ENCODE measurements around the gene FIP1L1.
A peak's percentile ranks its signal among the peaks of the same experiment; 100 is the strongest.

Gene FIP1L1

GRCh38 chr4:53364624-53365023, 12.8 kb upstream of the FIP1L1 start:
- Histone ChIP-seq H3K4me2 (ENCODE audit: low read length) (peak overlapping the region; percentile 96), H3K36me3 (ENCODE audit: insufficient read depth, low read length) (no peaks in the 10 kb centered on the region), H3K4me1 (ENCODE audit: control insufficient read depth, insufficient read depth, low read length) (peaks cover 25% of the 10 kb centered on the region), H3K4me3 (ENCODE audit: low read length) (peak overlapping the region; percentile 96), H3K9ac (ENCODE audit: low read depth, low read length) (peak overlapping the region; percentile 84), H3K9me3 (replicated peaks; ENCODE audit: low read length) (no peaks in the 10 kb centered on the region), H3K27me3 (ENCODE audit: control insufficient read depth, insufficient read depth, low read length) (peaks cover 14% of the 10 kb centered on the region)

GRCh38 chr4:53365121-53365485, 12.3 kb upstream of the FIP1L1 start:
- Histone ChIP-seq H3K4me1 (ENCODE audit: control insufficient read depth, insufficient read depth, low read length) (peaks cover 25% of the 10 kb centered on the region), H3K9ac (ENCODE audit: low read depth, low read length) (peak overlapping the region; percentile 84), H3K36me3 (ENCODE audit: insufficient read depth, low read length) (no peaks in the 10 kb centered on the region), H3K4me2 (ENCODE audit: low read length) (peak overlapping the region; percentile 96), H3K9me3 (replicated peaks; ENCODE audit: low read length) (no peaks in the 10 kb centered on the region), H3K27me3 (ENCODE audit: control insufficient read depth, insufficient read depth, low read length) (peaks cover 18% of the 10 kb centered on the region), H3K4me3 (ENCODE audit: low read length) (peak overlapping the region; percentile 96)

- peaks cover 19% of the 10 kb centered on the region for H3K27me3 ChIP-seq (ENCODE audit: control insufficient read depth, insufficient read depth, low read length)
- H3K4me2 ChIP-seq (ENCODE audit: low read length): peak within 1 kb of the TSS; percentile 96
- H3K36me3 ChIP-seq (ENCODE audit: insufficient read depth, low read length): no peaks in the 10 kb centered on the region
- H3K9ac ChIP-seq (ENCODE audit: low read depth, low read length): peak within 1 kb of the TSS; percentile 84
- peaks cover 25% of the 10 kb centered on the region for H3K4me1 ChIP-seq (ENCODE audit: control insufficient read depth, insufficient read depth, low read length)
- H3K9me3 ChIP-seq (replicated peaks; ENCODE audit: low read length): no peaks in the 10 kb centered on the region
- H3K4me3 ChIP-seq (ENCODE audit: low read length): peak within 1 kb of the TSS; percentile 96
Observed at GRCh38 chr4:53365486-53366300, 11.7 kb upstream of the FIP1L1 start, which contains the start of gene SCFD2. Gene SCFD2 (minus strand): TSS chr4:53366061.

- peak overlapping the region; percentile 96 for H3K4me2 ChIP-seq (ENCODE audit: low read length)
- H3K9ac ChIP-seq (ENCODE audit: low read depth, low read length): peak overlapping the region; percentile 84
- H3K9me3 ChIP-seq (replicated peaks; ENCODE audit: low read length): no peaks in the 10 kb centered on the region
- H3K36me3 ChIP-seq (ENCODE audit: insufficient read depth, low read length): no peaks in the 10 kb centered on the region
- peaks cover 19% of the 10 kb centered on the region for H3K27me3 ChIP-seq (ENCODE audit: control insufficient read depth, insufficient read depth, low read length)
- peaks cover 20% of the 10 kb centered on the region for H3K4me1 ChIP-seq (ENCODE audit: control insufficient read depth, insufficient read depth, low read length)
- H3K4me3 ChIP-seq (ENCODE audit: low read length): peak overlapping the region; percentile 96
Observed at GRCh38 chr4:53366301-53366716, 11.1 kb upstream of the FIP1L1 start.

GRCh38 chr4:53367721-53368120, 9.7 kb upstream of the FIP1L1 start:
- Histone ChIP-seq H3K9me3 (replicated peaks; ENCODE audit: low read length) (no peaks in the 10 kb centered on the region), H3K4me3 (ENCODE audit: low read length) (no peak overlapping the region), H3K9ac (ENCODE audit: low read depth, low read length) (no peak overlapping the region), H3K4me1 (ENCODE audit: control insufficient read depth, insufficient read depth, low read length) (peaks cover 8% of the 10 kb centered on the region), H3K36me3 (ENCODE audit: insufficient read depth, low read length) (no peaks in the 10 kb centered on the region), H3K27me3 (ENCODE audit: control insufficient read depth, insufficient read depth, low read length) (peaks cover 21% of the 10 kb centered on the region), H3K4me2 (ENCODE audit: low read length) (no peak overlapping the region)

GRCh38 chr4:53371049-53371448, 6.4 kb upstream of the FIP1L1 start:
- H3K36me3 ChIP-seq (ENCODE audit: insufficient read depth, low read length): no peaks in the 10 kb centered on the region
- no peak overlapping the region for H3K9ac ChIP-seq (ENCODE audit: low read depth, low read length)
- H3K4me1 ChIP-seq (ENCODE audit: control insufficient read depth, insufficient read depth, low read length): peaks cover 5% of the 10 kb centered on the region
- H3K27me3 ChIP-seq (ENCODE audit: control insufficient read depth, insufficient read depth, low read length): peaks cover 21% of the 10 kb centered on the region
- H3K4me2 ChIP-seq (ENCODE audit: low read length): no peak overlapping the region
- H3K9me3 ChIP-seq (replicated peaks; ENCODE audit: low read length): no peaks in the 10 kb centered on the region
- H3K4me3 ChIP-seq (ENCODE audit: low read length): no peak overlapping the region

- Histone ChIP-seq H3K36me3 (ENCODE audit: insufficient read depth, low read length) (no peaks in the 10 kb centered on the region), H3K27me3 (ENCODE audit: control insufficient read depth, insufficient read depth, low read length) (peaks cover 21% of the 10 kb centered on the region), H3K4me1 (ENCODE audit: control insufficient read depth, insufficient read depth, low read length) (peaks cover 2% of the 10 kb centered on the region), H3K9me3 (replicated peaks; ENCODE audit: low read length) (no peaks in the 10 kb centered on the region), H3K4me3 (ENCODE audit: low read length) (no peak overlapping the region), H3K9ac (ENCODE audit: low read depth, low read length) (no peak overlapping the region), H3K4me2 (ENCODE audit: low read length) (no peak overlapping the region)
Observed at GRCh38 chr4:53371843-53372521, 5.5 kb upstream of the FIP1L1 start.

GRCh38 chr4:53374777-53375258, 2.6 kb upstream of the FIP1L1 start:
- H3K4me3 ChIP-seq (ENCODE audit: low read length): no peak overlapping the region
- peaks cover 17% of the 10 kb centered on the region for H3K4me1 ChIP-seq (ENCODE audit: control insufficient read depth, insufficient read depth, low read length)
- no peaks in the 10 kb centered on the region for H3K9me3 ChIP-seq (replicated peaks; ENCODE audit: low read length)
- H3K36me3 ChIP-seq (ENCODE audit: insufficient read depth, low read length): no peaks in the 10 kb centered on the region
- H3K27me3 ChIP-seq (ENCODE audit: control insufficient read depth, insufficient read depth, low read length): peaks cover 6% of the 10 kb centered on the region
- no peak overlapping the region for H3K9ac ChIP-seq (ENCODE audit: low read depth, low read length)
- no peak overlapping the region for H3K4me2 ChIP-seq (ENCODE audit: low read length)

GRCh38 chr4:53376900-53377299, 541 bp upstream of the FIP1L1 start:
- H3K4me1 ChIP-seq (ENCODE audit: control insufficient read depth, insufficient read depth, low read length): peaks cover 20% of the 10 kb centered on the region
- peaks cover 1% of the 10 kb centered on the region for H3K27me3 ChIP-seq (ENCODE audit: control insufficient read depth, insufficient read depth, low read length)
- no peaks in the 10 kb centered on the region for H3K9me3 ChIP-seq (replicated peaks; ENCODE audit: low read length)
- H3K9ac ChIP-seq (ENCODE audit: low read depth, low read length): peak overlapping the region; percentile 98
- H3K36me3 ChIP-seq (ENCODE audit: insufficient read depth, low read length): no peaks in the 10 kb centered on the region
- peak overlapping the region; percentile 78 for H3K4me2 ChIP-seq (ENCODE audit: low read length)
- H3K4me3 ChIP-seq (ENCODE audit: low read length): peak overlapping the region; percentile 98

- H3K4me2 ChIP-seq (ENCODE audit: low read length): peak overlapping the region; percentile 78
- no peaks in the 10 kb centered on the region for H3K9me3 ChIP-seq (replicated peaks; ENCODE audit: low read length)
- peaks cover 20% of the 10 kb centered on the region for H3K4me1 ChIP-seq (ENCODE audit: control insufficient read depth, insufficient read depth, low read length)
- H3K9ac ChIP-seq (ENCODE audit: low read depth, low read length): peak overlapping the region; percentile 98
- no peaks in the 10 kb centered on the region for H3K27me3 ChIP-seq (ENCODE audit: control insufficient read depth, insufficient read depth, low read length)
- H3K36me3 ChIP-seq (ENCODE audit: insufficient read depth, low read length): peaks cover 8% of the 10 kb centered on the region
- H3K4me3 ChIP-seq (ENCODE audit: low read length): peak overlapping the region; percentile 98
Observed at GRCh38 chr4:53378171-53378482, 686 bp downstream of the FIP1L1 start.

GRCh38 chr4:53380221-53380620, 2.8 kb downstream of the FIP1L1 start:
- H3K4me2 ChIP-seq (ENCODE audit: low read length): peak overlapping the region; percentile 78
- H3K9ac ChIP-seq (ENCODE audit: low read depth, low read length): no peak overlapping the region
- H3K4me1 ChIP-seq (ENCODE audit: control insufficient read depth, insufficient read depth, low read length): peaks cover 20% of the 10 kb centered on the region
- no peaks in the 10 kb centered on the region for H3K27me3 ChIP-seq (ENCODE audit: control insufficient read depth, insufficient read depth, low read length)
- no peaks in the 10 kb centered on the region for H3K9me3 ChIP-seq (replicated peaks; ENCODE audit: low read length)
- H3K4me3 ChIP-seq (ENCODE audit: low read length): no peak overlapping the region
- H3K36me3 ChIP-seq (ENCODE audit: insufficient read depth, low read length): peaks cover 19% of the 10 kb centered on the region
